ENCODE results near the gene HNRNPUL1.

HNRNPUL1 gene

GRCh38 chr19:41353466-41354342 lies 89.5 kb downstream of the HNRNPUL1 start, which contains the start of gene TGFB1:
TSS of gene TGFB1 (minus strand) at chr19:41353922. CDS start at chr19:41353044, 878 bp downstream.
- peak; percentile 98 for DNase-seq (ENCODE audit: low spot score)

GRCh38 chr19:41354343-41354953 lies 90.3 kb downstream of the HNRNPUL1 start:
- DNase-seq (ENCODE audit: low spot score) = no peak

- DNase-seq (ENCODE audit: low spot score) = no peak
Observed at GRCh38 chr19:41355035-41355434, 90.9 kb downstream of the HNRNPUL1 start.

- DNase-seq (ENCODE audit: low spot score) = no peak
Observed at GRCh38 chr19:41355802-41356201, 91.6 kb downstream of the HNRNPUL1 start.

GRCh38 chr19:41356984-41357739 lies 93.0 kb downstream of the HNRNPUL1 start:
- no peak for DNase-seq (ENCODE audit: low spot score)
